ENCODE measurements around the gene LDLRAP1.

Gene LDLRAP1

GRCh38 chr1:25572708-25573590 is 29.5 kb downstream of the LDLRAP1 start:
- TF ChIP-seq, protein P1, sequence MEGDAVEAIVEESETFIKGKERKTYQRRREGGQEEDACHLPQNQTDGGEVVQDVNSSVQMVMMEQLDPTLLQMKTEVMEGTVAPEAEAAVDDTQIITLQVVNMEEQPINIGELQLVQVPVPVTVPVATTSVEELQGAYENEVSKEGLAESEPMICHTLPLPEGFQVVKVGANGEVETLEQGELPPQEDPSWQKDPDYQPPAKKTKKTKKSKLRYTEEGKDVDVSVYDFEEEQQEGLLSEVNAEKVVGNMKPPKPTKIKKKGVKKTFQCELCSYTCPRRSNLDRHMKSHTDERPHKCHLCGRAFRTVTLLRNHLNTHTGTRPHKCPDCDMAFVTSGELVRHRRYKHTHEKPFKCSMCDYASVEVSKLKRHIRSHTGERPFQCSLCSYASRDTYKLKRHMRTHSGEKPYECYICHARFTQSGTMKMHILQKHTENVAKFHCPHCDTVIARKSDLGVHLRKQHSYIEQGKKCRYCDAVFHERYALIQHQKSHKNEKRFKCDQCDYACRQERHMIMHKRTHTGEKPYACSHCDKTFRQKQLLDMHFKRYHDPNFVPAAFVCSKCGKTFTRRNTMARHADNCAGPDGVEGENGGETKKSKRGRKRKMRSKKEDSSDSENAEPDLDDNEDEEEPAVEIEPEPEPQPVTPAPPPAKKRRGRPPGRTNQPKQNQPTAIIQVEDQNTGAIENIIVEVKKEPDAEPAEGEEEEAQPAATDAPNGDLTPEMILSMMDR (IDR thresholded peaks at IDR 0.05; ENCODE audit: insufficient read depth, low read length, poor library complexity, severe bottlenecking) = peak; percentile 37
- TF ChIP-seq EZH2phosphoT487 (conservative IDR thresholded peaks at IDR 0.05; ENCODE audit: low read length) = no peak
- no peaks in the 10 kb centered on the region for H3K36me3 ChIP-seq (ENCODE audit: low read length)

GRCh38 chr1:25573591-25573930 is 30.2 kb downstream of the LDLRAP1 start:
- no peak overlapping the region for H2AFZ ChIP-seq (ENCODE audit: low read depth, low read length, severe bottlenecking)
- H3F3A ChIP-seq (ENCODE audit: insufficient read depth) = no peaks in the 10 kb centered on the region
- TF ChIP-seq EZH2phosphoT487 (conservative IDR thresholded peaks at IDR 0.05; ENCODE audit: low read length) = no peak
- TF ChIP-seq, protein P1 (IDR thresholded peaks at IDR 0.05; ENCODE audit: insufficient read depth, low read length, poor library complexity, severe bottlenecking) = no peak
- H3K27ac ChIP-seq (ENCODE audit: low read depth, low read length) = no peak overlapping the region
- no peaks in the 10 kb centered on the region for H3K36me3 ChIP-seq (ENCODE audit: low read length)
- H3K4me3 ChIP-seq (ENCODE audit: insufficient read depth, low read length, poor library complexity, severe bottlenecking) = no peak overlapping the region
- H3K27me3 ChIP-seq (ENCODE audit: low read length) = no peaks in the 10 kb centered on the region
- H3K79me2 ChIP-seq (ENCODE audit: insufficient read depth, low read length) = no peaks in the 10 kb centered on the region
- H4K20me1 ChIP-seq (ENCODE audit: low read depth, low read length) = no peaks in the 10 kb centered on the region
- no peak overlapping the region for H3K9ac ChIP-seq (ENCODE audit: low read length)
- H3K4me2 ChIP-seq (ENCODE audit: low read depth, low read length, poor library complexity, severe bottlenecking) = no peak overlapping the region
- H3K9me3 ChIP-seq (ENCODE audit: insufficient read depth, low read length) = no peaks in the 10 kb centered on the region
- no peaks in the 10 kb centered on the region for H3K9me2 ChIP-seq (replicated peaks; ENCODE audit: insufficient read depth, low read length)

More at GRCh38 chr1:25572708-25573590, 29.5 kb downstream of the LDLRAP1 start:
- Histone ChIP-seq H3K9ac (ENCODE audit: low read length) (no peak overlapping the region), H3K4me3 (ENCODE audit: insufficient read depth, low read length, poor library complexity, severe bottlenecking) (no peak overlapping the region), H2AFZ (ENCODE audit: low read depth, low read length, severe bottlenecking) (no peak overlapping the region), H3K27me3 (ENCODE audit: low read length) (no peaks in the 10 kb centered on the region), H3K9me2 (replicated peaks; ENCODE audit: insufficient read depth, low read length) (no peaks in the 10 kb centered on the region), H3K9me3 (ENCODE audit: insufficient read depth, low read length) (no peaks in the 10 kb centered on the region), H3K4me2 (ENCODE audit: low read depth, low read length, poor library complexity, severe bottlenecking) (no peak overlapping the region), H3K79me2 (ENCODE audit: insufficient read depth, low read length) (no peaks in the 10 kb centered on the region), H3K27ac (ENCODE audit: low read depth, low read length) (no peak overlapping the region), H4K20me1 (ENCODE audit: low read depth, low read length) (no peaks in the 10 kb centered on the region), H3F3A (ENCODE audit: insufficient read depth) (no peaks in the 10 kb centered on the region)

GRCh38 chr1:25573961-25574360 is 30.6 kb downstream of the LDLRAP1 start:
- Histone ChIP-seq H3K9ac (ENCODE audit: low read length) (no peak overlapping the region), H3F3A (ENCODE audit: insufficient read depth) (no peaks in the 10 kb centered on the region), H3K9me3 (ENCODE audit: insufficient read depth, low read length) (no peaks in the 10 kb centered on the region), H3K4me3 (ENCODE audit: insufficient read depth, low read length, poor library complexity, severe bottlenecking) (no peak overlapping the region), H3K79me2 (ENCODE audit: insufficient read depth, low read length) (no peaks in the 10 kb centered on the region), H3K27me3 (ENCODE audit: low read length) (no peaks in the 10 kb centered on the region), H3K27ac (ENCODE audit: low read depth, low read length) (no peak overlapping the region), H2AFZ (ENCODE audit: low read depth, low read length, severe bottlenecking) (no peak overlapping the region), H3K36me3 (ENCODE audit: low read length) (no peaks in the 10 kb centered on the region), H3K9me2 (replicated peaks; ENCODE audit: insufficient read depth, low read length) (no peaks in the 10 kb centered on the region), H3K4me2 (ENCODE audit: low read depth, low read length, poor library complexity, severe bottlenecking) (no peak overlapping the region), H4K20me1 (ENCODE audit: low read depth, low read length) (no peaks in the 10 kb centered on the region)
- TF ChIP-seq, protein P1 (IDR thresholded peaks at IDR 0.05; ENCODE audit: insufficient read depth, low read length, poor library complexity, severe bottlenecking) = no peak
- no peak for TF ChIP-seq EZH2phosphoT487 (conservative IDR thresholded peaks at IDR 0.05; ENCODE audit: low read length)
